ENCODE results near the gene KCNIP4. TPM values are rescaled to one million over a fixed set of nuclear protein-coding genes. Genes with fewer than 3 reads are reported as not detected.

Gene KCNIP4
- total and polyA plus RNA-seq, 2 donors (not counting 3 experiments of a cell fraction or from before 2014, with no cell fraction given) = not detected

DNA sequence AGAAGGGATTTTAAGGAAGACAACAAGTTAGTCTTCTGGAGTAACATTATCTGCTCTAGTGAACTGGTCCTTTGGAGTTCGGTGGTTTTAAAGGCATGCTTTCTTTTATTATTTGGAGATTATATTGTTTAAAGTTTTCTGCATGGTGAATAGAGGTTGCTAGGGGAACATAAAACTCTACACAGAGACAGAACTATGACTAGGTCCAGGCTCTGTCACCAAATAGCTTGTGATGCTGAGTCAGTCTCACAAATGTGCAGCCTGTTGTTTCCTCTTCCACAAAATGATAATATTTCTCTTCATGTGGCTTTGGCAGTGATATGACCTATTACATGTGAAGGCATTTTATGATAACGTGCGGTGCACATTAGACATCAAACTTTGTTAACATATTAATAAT lies 1115.7 kb downstream of the KCNIP4 start:
- peak; percentile 38 for DNase-seq (ENCODE audit: low read depth, low spot score)
- TF ChIP-seq MYC (IDR thresholded peaks at IDR 0.05; ENCODE audit: low read depth, low read length) = no peak
- peak; percentile 26 for TF ChIP-seq FOS (IDR thresholded peaks at IDR 0.05; ENCODE audit: borderline replicate concordance, insufficient read depth, low read length)
- TF ChIP-seq POLR2AphosphoS5 (IDR thresholded peaks at IDR 0.05; ENCODE audit: insufficient read depth, low read depth, low read length) = no peak
- TF ChIP-seq EZH2 (IDR thresholded peaks at IDR 0.05; ENCODE audit: borderline replicate concordance, low read depth, low read length, severe bottlenecking) = no peak
- TF ChIP-seq, protein P1, sequence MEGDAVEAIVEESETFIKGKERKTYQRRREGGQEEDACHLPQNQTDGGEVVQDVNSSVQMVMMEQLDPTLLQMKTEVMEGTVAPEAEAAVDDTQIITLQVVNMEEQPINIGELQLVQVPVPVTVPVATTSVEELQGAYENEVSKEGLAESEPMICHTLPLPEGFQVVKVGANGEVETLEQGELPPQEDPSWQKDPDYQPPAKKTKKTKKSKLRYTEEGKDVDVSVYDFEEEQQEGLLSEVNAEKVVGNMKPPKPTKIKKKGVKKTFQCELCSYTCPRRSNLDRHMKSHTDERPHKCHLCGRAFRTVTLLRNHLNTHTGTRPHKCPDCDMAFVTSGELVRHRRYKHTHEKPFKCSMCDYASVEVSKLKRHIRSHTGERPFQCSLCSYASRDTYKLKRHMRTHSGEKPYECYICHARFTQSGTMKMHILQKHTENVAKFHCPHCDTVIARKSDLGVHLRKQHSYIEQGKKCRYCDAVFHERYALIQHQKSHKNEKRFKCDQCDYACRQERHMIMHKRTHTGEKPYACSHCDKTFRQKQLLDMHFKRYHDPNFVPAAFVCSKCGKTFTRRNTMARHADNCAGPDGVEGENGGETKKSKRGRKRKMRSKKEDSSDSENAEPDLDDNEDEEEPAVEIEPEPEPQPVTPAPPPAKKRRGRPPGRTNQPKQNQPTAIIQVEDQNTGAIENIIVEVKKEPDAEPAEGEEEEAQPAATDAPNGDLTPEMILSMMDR (IDR thresholded peaks at IDR 0.05; ENCODE audit: extremely low read depth in 1 of 2, insufficient read depth in 1 of 2, low read depth in 1 of 2, low read length in 2 of 2) = no peak
- TF ChIP-seq MAX (IDR thresholded peaks at IDR 0.05; ENCODE audit: insufficient read depth, insufficient read length) = no peak
- no peak for TF ChIP-seq POLR2A (IDR thresholded peaks at IDR 0.05; ENCODE audit: low read depth, low read length)
- peak; percentile 35 for TF ChIP-seq JUN (IDR thresholded peaks at IDR 0.05; ENCODE audit: borderline replicate concordance, insufficient read depth, insufficient read length, low read depth)
- no peak for TF ChIP-seq GATA2 (IDR thresholded peaks at IDR 0.05; ENCODE audit: insufficient read depth, insufficient read length, low read depth, low read length)
- Histone ChIP-seq H3K27me3 (ENCODE audit: control insufficient read depth in 2 of 2, insufficient read depth in 2 of 2, low read length in 2 of 2) (no peaks in the 10 kb centered on the region), H4K20me1 (replicated peaks; ENCODE audit: control insufficient read depth, extremely low read depth, insufficient read depth, low read length) (no peaks in the 10 kb centered on the region), H3K36me3 (ENCODE audit: control insufficient read depth in 2 of 2, extremely low read depth in 1 of 2, insufficient read depth in 2 of 2, low read length in 2 of 2) (no peaks in the 10 kb centered on the region), H3K4me3 (replicated peaks in 1 of 3; ENCODE audit: insufficient read depth in 1 of 3, low read depth in 1 of 3, low read length in 3 of 3) (no peak overlapping the region), H3K27ac (ENCODE audit: insufficient read depth, low read depth, low read length) (no peak overlapping the region), H3K9me3 (replicated peaks; ENCODE audit: control insufficient read depth, insufficient read depth, low read length) (no peaks in the 10 kb centered on the region), H3K4me2 (ENCODE audit: insufficient read depth, low read length) (no peak overlapping the region), H3K79me2 (ENCODE audit: control insufficient read depth, insufficient read depth, low read length) (no peaks in the 10 kb centered on the region), H3K9ac (replicated peaks; ENCODE audit: extremely low read depth, insufficient read depth, low read length) (no peak overlapping the region), H3K9me1 (replicated peaks; ENCODE audit: control insufficient read depth, extremely low read depth, insufficient read depth, low read length) (no peaks in the 10 kb centered on the region), H3K4me1 (ENCODE audit: control insufficient read depth, extremely low read depth, insufficient read depth, low read length) (peaks cover 8% of the 10 kb centered on the region), H2AFZ (ENCODE audit: low read depth, low read length) (no peak overlapping the region)
- intact Hi-C loops (cut with micrococcal nuclease) = loop anchor here (1.0 to 10.0 kb wide), 2 partner anchors 7 to 128 kb away; partner anchors contain the start of gene PACRGL
- dilution Hi-C loops (cut with MboI; ENCODE audit: extremely low pct_ligation_motif_present, low sequenced_read_pairs) = no loop called here
- no peak for FAIRE-seq
- CTCF ChIA-PET = no interaction called here
- no TSS peak for BruUV-seq (replicated peaks)
- POLR2A ChIA-PET = no interaction called here

Measured in endothelial cell of umbilical vein (primary cell).